HUDEP-2 (cell line): ENCODE measurements around the gene GJD2.

Source experiments
- DNase-seq, 76 experiments: peaks; one replicate each; lab custom pipeline; 2025; ENCODE audit not compliant: unreplicated experiment in 76 of 76; lab: John Stamatoyannopoulos, UW

GJD2 gene

DNA sequence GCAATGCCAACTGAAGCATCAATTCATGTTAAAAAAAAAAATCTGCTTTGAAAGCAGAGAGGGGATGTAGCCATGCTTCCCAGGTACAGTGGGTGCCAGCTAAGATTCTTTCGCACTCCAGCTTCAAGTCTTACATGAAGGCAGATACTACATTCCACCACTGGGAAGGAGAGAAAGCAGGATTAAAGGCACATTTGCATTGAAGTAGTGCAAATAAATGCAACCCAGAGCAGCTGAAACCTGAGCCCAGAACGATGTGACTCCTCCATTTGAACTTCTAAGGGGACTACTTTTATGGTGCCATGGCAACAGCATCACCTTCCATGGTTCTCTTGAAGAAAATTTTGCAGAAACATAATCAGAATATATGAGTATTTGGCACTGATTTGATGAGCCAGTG lies 19.1 kb upstream of the GJD2 start:
- DNase-seq, result no peak

DNA sequence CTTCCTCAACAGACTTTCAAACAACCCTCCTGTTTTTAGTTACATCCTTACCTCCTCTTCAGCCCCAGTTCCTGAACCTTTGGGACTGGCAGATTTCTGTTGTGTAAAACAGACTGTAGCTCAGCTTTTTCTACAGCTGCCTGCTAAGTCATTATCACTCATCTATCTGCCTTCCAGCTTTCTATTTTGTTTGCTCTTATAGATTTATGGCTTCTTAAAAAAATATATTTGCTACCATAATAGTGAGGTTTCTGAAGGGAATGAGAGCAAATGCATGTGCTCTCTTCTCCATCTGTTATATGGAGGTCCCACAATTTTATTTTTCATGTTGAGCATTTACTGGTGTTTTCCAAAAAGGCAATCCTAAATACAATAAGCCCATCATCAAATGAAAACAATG lies 18.2 kb upstream of the GJD2 start:
- DNase-seq, result no peak

- no peak for DNase-seq
Observed at GRCh38 chr15:34772312-34772711, 17.5 kb upstream of the GJD2 start.

- DNase-seq, result no peak
Observed at GRCh38 chr15:34769711-34770110, 14.9 kb upstream of the GJD2 start.

DNA sequence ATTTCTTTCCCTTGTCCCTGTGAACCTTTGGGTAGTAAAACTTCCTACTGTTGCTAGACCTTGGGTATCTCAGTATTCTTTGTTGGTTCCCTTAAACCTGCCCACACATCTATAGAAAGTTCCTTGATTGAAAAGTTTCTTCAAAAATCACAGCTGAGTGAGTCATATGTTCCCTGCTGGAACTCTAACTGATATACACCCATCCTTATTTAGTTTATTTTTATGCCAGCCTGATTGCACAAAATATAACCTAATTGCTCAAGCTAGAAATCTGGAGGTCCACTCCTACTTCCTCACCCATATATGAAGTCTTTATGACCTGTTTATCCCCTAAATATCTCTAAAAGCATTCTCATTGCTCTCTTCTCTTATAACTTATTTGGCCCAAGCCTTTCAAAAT lies 13.7 kb upstream of the GJD2 start:
- no peak for DNase-seq

GRCh38 chr15:34765741-34766140 lies 10.9 kb upstream of the GJD2 start:
- DNase-seq, result no peak

GRCh38 chr15:34760909-34761308 lies 6.1 kb upstream of the GJD2 start:
- DNase-seq, result no peak

DNA sequence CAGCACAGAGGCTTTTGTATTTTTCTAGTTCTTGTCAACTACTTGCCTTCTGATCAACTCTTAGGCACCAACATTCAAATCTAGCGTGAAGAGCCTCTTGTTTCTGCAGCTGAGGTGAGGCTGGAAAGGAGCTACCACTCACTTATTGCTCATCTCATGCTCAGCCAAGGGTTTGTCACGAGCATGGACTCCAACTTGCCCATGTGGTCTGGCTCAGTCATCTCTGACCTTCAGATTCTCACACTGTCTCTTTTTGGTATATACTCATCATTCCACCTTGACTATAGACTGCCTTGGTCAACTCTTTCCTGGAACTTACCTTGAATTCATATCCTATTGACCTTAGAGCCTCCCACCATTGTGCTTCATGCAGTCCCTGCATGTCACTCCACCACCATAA lies 5.2 kb upstream of the GJD2 start:
- DNase-seq, result no peak

GRCh38 chr15:34759347-34759746 lies 4.5 kb upstream of the GJD2 start:
- no peak for DNase-seq

GRCh38 chr15:34757262-34757661 lies 2.5 kb upstream of the GJD2 start:
- no peak for DNase-seq

DNA sequence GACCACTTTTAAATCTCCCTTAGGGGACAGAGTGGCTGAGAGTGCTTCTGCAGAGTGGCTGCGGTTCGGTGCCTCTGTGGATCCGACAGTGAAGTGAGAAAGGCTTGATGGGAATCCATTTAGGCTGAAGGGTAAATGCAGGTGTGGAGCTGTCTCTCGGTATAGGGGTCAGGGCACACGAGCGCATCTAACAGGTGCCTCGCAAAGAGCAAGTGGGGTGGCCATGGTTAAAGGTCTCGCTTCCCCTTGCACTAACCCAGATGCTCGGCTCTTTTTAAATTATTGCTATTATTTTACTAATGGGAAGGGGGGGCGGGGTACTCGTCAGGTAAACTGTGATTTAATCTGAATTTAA lies 598 bp upstream of the GJD2 start:
- DNase-seq, result no peak

DNA sequence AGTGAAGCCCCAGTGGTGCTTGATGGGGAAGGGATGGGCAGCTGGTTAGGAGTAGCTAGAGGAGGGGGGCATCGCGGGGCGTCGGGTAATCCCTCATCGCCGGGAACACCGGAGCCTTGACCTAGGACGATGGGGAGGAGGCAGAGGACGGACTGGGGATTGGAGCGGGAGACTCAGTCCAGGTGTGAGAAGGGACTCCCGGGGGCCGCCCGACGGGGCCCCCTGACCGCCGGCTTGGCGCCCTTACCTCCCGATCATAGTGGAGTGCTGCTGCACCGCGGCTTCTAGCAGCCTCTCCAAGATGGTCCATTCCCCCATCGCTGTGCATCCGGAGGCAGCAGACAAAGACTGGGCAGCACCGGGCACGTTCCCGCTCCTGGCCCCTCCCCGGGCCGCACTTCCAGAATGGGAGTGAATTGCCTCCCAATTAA lies 612 bp downstream of the GJD2 start:
- DNase-seq, result no peak

GRCh38 chr15:34753236-34753894 lies 1.4 kb downstream of the GJD2 start:
- DNase-seq, result peak in 2 of 76 experiments; percentile 1 to 6

GRCh38 chr15:34749691-34750090 lies 5.1 kb downstream of the GJD2 start:
- DNase-seq, result no peak

DNA sequence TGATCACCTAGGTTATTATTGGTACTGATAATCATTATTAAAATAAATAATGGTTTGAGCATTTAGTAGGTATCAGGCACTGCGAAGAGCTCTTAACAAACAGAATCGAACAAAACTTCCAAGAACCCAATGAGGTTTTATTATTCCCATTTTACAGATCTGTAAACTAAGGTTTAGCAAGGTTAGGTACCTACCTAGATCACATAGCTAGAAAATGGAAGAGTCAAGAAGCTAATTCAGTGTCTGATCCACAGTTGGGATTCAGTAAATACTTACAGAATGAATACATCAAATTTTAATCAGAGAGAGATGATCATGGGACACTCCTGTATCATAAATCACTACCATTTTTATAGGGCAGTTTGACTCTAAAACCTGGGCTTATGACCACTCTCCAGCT lies 15.5 kb downstream of the GJD2 start:
- no peak for DNase-seq

DNA sequence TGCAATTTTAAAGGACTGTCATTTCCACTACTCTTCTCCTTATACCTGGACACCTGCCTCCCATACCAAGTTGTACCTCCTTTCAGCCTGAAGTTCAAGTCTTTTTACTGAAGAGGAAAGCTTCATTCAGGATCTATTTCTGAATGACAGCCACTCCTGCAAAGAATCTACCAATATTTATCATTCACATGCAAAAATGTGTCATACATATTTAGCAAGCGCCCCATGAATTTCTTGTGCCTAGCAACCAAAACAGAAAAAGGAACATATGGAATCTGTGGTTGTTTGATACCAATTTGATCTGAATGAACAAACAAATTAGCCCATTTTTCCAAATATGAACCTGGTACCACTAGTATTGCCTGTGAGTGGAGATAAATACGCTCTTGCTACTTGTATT lies 16.8 kb downstream of the GJD2 start:
- no peak for DNase-seq

DNA sequence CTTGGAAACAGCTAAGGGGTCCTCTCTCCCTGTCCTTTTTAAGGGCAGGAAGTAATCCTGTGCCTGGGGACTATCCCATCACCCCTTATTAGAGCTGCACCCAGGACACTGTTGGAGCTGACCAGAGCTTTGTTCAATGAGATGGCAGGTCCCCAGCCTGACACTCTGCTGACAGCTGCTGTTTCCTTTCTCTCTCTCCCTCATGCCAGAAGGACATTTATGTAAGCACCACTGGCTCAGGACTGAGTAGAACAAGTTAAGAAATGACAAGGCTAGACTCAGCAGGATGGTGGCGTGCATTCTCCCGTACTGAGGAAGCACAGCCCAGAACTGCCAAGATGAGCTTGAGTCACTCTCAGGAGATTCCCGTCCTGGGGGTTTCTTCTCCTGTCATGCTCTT lies 17.3 kb downstream of the GJD2 start:
- no peak for DNase-seq

- no peak for DNase-seq
Observed at GRCh38 chr15:34734303-34734702, 20.5 kb downstream of the GJD2 start.

GRCh38 chr15:34733621-34734020 lies 21.2 kb downstream of the GJD2 start:
- no peak for DNase-seq

- DNase-seq, result no peak
Observed at GRCh38 chr15:34732430-34732829, 22.4 kb downstream of the GJD2 start.

DNA sequence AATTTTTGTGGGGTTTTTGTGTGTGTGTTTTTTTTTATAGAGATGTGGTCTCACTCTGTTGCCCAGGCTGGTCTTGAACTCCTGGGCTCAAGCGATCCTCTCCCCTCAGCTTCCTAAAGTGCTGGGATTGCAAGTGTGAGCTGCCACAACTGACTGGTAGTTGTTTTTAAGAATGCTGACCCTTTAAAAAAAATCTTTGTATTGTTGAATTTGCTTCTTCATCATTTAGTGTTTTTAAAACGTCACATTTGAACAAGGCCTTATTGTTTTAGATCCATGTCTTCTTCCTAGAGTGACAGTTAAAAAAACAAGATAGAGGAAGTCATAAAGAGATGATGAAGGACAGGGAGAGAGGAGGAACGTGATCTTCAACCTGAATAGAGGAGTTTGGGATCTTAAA lies 24.1 kb downstream of the GJD2 start:
- no peak for DNase-seq

DNA sequence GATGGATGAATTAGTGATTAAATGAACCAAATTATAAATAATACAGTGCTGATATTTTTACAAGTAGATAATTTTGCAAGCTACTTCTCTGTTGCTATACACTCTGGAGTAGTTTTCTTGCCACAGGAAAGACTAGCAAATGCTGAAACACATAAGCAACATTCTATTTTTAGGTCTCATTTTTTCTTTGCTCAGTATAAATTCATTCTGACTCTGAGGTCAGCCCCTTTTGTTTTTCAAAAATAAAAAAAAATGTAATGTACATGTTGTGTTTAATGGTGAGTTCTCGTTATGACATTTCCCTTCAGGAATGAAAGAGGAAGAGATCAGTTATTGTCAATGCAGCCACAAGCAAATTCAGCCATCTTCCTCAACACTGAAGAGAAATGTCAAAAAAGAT lies 24.9 kb downstream of the GJD2 start:
- DNase-seq, result no peak

DNA sequence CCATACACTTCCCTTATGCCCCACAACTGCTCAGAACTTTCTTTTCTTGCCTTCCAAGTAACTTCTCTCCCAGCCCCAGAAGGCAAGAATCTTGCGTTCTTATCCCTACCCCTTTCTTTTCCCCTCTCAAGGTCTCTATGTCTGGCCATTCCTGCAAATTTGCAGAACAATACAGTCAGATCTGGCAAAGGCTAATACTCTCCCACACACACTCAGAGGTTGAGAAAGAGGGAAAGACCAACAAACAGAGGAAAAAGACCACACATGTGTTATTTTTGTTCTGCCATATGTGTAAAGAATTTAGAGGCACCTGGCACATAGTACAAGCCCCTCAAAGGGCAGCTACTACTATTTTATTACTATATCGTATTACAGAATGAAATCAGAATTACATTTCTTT lies 25.7 kb downstream of the GJD2 start:
- no peak for DNase-seq
